OCI-LY3 (cell line): ENCODE measurements around the gene FOXJ3.

Experiments used
- EZH2phosphoT487 ChIP-seq: fragments of 200-600 bp; shearing (Covaris generic); IDR thresholded peaks from 2 replicates; pipeline ENCODE4 v1.6.1; 2018; ENCODE audit warnings: antibody characterized with exemption, mixed run types, low read depth
- TF ChIP-seq, protein P1 (sequence below): fragments of 200-600, 300-600 bp; sonication (generic); IDR thresholded peaks from 2 replicates; pipeline ENCODE4 v1.5.1; 2014; ENCODE audit warnings: antibody characterized with exemption, low read length, low read depth

DNA sequence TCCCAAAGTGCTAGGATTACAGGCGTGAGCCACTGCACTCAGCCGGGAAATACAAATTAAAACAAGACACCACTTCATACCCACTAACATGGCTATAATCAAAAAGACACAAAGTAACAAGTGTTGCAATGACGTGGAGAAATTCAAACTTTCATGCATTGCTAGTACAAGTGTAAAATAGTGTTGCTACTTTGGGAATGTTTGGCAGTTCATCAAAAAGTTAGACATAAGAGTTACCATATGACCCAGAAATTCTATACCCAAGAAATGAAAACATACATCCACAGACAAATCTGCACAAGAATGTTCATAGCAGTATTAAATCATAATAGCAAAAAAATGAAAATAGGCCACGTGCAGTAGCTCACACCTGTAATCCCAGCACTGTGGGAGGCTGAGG is 16.4 kb downstream of the FOXJ3 start:
- TF ChIP-seq, protein P1, sequence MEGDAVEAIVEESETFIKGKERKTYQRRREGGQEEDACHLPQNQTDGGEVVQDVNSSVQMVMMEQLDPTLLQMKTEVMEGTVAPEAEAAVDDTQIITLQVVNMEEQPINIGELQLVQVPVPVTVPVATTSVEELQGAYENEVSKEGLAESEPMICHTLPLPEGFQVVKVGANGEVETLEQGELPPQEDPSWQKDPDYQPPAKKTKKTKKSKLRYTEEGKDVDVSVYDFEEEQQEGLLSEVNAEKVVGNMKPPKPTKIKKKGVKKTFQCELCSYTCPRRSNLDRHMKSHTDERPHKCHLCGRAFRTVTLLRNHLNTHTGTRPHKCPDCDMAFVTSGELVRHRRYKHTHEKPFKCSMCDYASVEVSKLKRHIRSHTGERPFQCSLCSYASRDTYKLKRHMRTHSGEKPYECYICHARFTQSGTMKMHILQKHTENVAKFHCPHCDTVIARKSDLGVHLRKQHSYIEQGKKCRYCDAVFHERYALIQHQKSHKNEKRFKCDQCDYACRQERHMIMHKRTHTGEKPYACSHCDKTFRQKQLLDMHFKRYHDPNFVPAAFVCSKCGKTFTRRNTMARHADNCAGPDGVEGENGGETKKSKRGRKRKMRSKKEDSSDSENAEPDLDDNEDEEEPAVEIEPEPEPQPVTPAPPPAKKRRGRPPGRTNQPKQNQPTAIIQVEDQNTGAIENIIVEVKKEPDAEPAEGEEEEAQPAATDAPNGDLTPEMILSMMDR, result no peak
- no peak for TF ChIP-seq EZH2phosphoT487
